ENCODE results near the gene RWDD1. TPM values are rescaled to one million over a fixed set of nuclear protein-coding genes. Genes with fewer than 3 reads are reported as not detected.
A peak's percentile ranks its signal among the peaks of the same experiment; 100 is the strongest.

The RWDD1 gene
- total RNA-seq, 1 donor from 2014 or later, result 37.6 TPM

GRCh38 chr6:116553451-116553850 lies 17.9 kb upstream of the RWDD1 start, which contains the start of gene CALHM4:
TSS of gene CALHM4 (plus strand) at chr6:116553751. CDS start at chr6:116553794, 43 bp downstream.
- no peak within 1 kb of the TSS for H3K4me3 Mint-ChIP-seq
- peaks cover 3% of the 10 kb centered on the region for H3K9me3 Mint-ChIP-seq
- TF ChIP-seq CTCF (IDR thresholded peaks at IDR 0.05; ENCODE audit: unreplicated experiment), result no peak
- DNase-seq (ENCODE audit: low spot score in 2 of 2, unreplicated experiment in 2 of 2), result no peak
- no peaks in the 10 kb centered on the region for H3K36me3 Mint-ChIP-seq
- H3K27ac Mint-ChIP-seq, result no peak within 1 kb of the TSS
- no peaks in the 10 kb centered on the region for H3K27me3 Mint-ChIP-seq (ENCODE audit: low read depth)
- H3K4me1 Mint-ChIP-seq, result peaks cover 13% of the 10 kb centered on the region

GRCh38 chr6:116556065-116556464 lies 15.2 kb upstream of the RWDD1 start:
- DNase-seq (ENCODE audit: low spot score in 2 of 2, unreplicated experiment in 2 of 2), result no peak
- peaks cover 3% of the 10 kb centered on the region for H3K9me3 Mint-ChIP-seq
- TF ChIP-seq CTCF (IDR thresholded peaks at IDR 0.05; ENCODE audit: unreplicated experiment), result no peak
- no peak overlapping the region for H3K27ac Mint-ChIP-seq
- H3K4me3 Mint-ChIP-seq, result no peak overlapping the region
- H3K27me3 Mint-ChIP-seq (ENCODE audit: low read depth), result no peaks in the 10 kb centered on the region
- peaks cover 36% of the 10 kb centered on the region for H3K4me1 Mint-ChIP-seq
- H3K36me3 Mint-ChIP-seq, result no peaks in the 10 kb centered on the region

GRCh38 chr6:116556814-116557415 lies 14.4 kb upstream of the RWDD1 start:
- no peak for DNase-seq (ENCODE audit: low spot score in 2 of 2, unreplicated experiment in 2 of 2)
- H3K27me3 Mint-ChIP-seq (ENCODE audit: low read depth), result no peaks in the 10 kb centered on the region
- no peaks in the 10 kb centered on the region for H3K36me3 Mint-ChIP-seq
- no peak for TF ChIP-seq CTCF (IDR thresholded peaks at IDR 0.05; ENCODE audit: unreplicated experiment)
- H3K4me1 Mint-ChIP-seq, result peaks cover 39% of the 10 kb centered on the region
- no peak overlapping the region for H3K4me3 Mint-ChIP-seq
- H3K9me3 Mint-ChIP-seq, result peaks cover 2% of the 10 kb centered on the region
- H3K27ac Mint-ChIP-seq, result peak overlapping the region; percentile 57

- H3K4me3 Mint-ChIP-seq, result no peak overlapping the region
- no peaks in the 10 kb centered on the region for H3K36me3 Mint-ChIP-seq
- no peak for TF ChIP-seq CTCF (IDR thresholded peaks at IDR 0.05; ENCODE audit: unreplicated experiment)
- H3K27me3 Mint-ChIP-seq (ENCODE audit: low read depth), result no peaks in the 10 kb centered on the region
- no peaks in the 10 kb centered on the region for H3K9me3 Mint-ChIP-seq
- peak overlapping the region; percentile 84 for H3K27ac Mint-ChIP-seq
- H3K4me1 Mint-ChIP-seq, result peaks cover 46% of the 10 kb centered on the region
- DNase-seq (ENCODE audit: low spot score in 2 of 2, unreplicated experiment in 2 of 2), result peak in 1 of 2 experiments; percentile 60
Measured at GRCh38 chr6:116557893-116558292, 13.4 kb upstream of the RWDD1 start.

- Mint-ChIP-seq H3K27me3 (ENCODE audit: low read depth) (no peaks in the 10 kb centered on the region), H3K27ac (peak overlapping the region; percentile 44), H3K9me3 (no peaks in the 10 kb centered on the region), H3K36me3 (no peaks in the 10 kb centered on the region), H3K4me1 (peaks cover 46% of the 10 kb centered on the region), H3K4me3 (no peak overlapping the region)
- no peak for TF ChIP-seq CTCF (IDR thresholded peaks at IDR 0.05; ENCODE audit: unreplicated experiment)
- no peak for DNase-seq (ENCODE audit: low spot score in 2 of 2, unreplicated experiment in 2 of 2)
Measured at GRCh38 chr6:116560130-116560529, 11.2 kb upstream of the RWDD1 start.

Data from mesothelial cell of epicardium (in vitro differentiated cells).